NCI-H2196 (cell line): Measurements from ENCODE around the gene CCDC28A.
"Not testable (repeated sequence)": the region's sequence is repeated elsewhere in the genome, so short reads cannot be mapped to it uniquely, and the experiment has no call there.

Experiments
- DNase-seq: peaks from one replicate; lab custom pipeline; 2025; ENCODE audit not compliant: unreplicated experiment; lab: John Stamatoyannopoulos, UW

CCDC28A gene

DNA sequence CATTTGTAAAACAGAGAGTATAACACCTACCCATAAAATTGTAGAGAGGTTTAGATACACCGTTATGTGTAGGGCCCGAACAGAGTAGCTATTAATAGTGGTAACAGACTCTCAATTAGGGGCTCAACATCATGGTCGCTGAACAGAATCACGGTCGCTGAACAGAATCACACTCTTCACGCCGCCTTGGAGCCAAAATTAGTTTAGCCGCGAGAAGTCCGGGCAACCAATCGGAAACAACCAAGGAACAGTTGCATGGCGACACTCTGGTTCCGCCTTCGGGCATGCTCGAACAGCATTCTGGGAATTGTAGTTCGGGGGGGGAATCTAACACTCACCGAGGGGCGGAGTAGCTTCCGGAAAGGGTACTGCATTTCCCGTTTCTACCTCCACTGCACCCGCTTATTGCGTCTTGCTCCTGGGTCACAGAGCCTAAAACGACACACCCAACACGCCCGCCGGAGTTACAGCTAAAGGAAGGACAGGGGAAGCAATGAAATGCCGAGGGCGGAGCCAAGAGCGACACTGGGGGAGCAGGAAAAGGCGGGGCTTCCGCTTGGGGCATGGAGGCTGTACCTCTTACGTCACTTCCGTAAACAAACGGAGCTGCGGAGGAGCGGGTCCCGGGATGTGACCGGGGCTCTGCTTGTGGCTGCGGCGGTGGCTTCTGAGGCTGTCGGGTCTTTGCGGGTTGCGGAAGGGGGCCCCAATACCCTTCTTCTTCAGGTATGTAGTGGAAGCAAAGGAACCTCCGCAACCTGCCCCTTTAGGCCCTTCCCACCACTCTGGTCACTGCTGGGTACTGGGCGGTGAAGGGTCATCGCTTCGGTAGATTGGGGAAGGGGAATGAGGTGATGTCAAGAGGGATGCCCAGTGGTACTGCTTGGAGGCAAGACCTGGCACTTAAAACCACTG lies at the start of gene CCDC28A:
CCDC28A (plus strand) TSS at position 593 of the 915 bp plus-strand sequence. CDS start 2,352 bp downstream, outside the sequence.
- DNase-seq, result peak; percentile 96

DNA sequence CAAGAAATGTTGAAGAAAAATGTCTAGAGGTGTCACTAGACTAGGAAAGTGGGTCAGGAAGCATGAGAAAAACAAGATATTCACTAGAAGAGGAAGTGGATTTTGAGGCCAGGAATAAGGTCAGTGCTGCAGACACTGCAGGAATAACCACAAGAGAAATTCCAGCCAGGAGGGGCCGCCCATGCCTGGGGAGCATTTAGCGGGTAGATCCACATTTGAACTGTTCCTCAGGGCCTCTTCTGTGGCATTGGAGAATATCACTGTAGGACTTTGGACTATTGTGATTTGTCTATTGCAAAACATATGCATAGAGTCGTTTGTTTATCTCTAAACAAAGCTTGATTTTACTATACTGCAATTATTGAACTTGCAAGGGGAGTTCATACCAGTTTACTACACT lies 49.6 kb upstream of the CCDC28A start:
- no peak for DNase-seq

DNA sequence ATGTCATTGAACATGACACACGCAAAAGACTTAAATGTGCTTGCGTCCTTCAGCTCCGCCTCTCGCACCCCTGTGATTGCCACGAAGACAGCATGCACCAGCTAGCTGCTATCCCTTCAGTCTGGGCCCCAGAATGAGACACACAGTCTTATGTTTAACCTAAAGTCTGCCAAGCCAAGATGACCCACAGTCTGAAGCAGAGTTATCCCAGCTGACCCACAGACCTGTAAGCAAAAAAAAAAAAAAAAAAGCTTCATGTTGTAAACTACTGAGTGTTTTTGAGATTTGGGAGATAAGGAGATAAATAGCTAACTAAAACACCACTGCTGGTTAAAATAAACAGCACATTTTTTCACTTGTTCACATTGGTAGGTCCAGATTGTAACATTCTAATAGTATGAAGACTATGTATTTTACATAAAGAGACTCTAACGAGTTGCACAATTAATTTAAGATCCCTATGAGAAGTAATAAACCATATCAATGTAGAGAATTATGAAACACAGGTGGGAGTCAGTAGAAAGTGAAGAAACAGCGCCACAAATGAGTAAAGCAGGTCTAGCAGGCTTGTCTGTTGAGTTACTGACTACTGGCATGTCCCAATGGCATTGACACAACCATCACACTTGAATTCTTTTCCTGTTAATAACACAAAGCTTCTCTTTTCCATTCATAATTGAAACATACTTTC lies 47.4 kb upstream of the CCDC28A start:
- no peak for DNase-seq

DNA sequence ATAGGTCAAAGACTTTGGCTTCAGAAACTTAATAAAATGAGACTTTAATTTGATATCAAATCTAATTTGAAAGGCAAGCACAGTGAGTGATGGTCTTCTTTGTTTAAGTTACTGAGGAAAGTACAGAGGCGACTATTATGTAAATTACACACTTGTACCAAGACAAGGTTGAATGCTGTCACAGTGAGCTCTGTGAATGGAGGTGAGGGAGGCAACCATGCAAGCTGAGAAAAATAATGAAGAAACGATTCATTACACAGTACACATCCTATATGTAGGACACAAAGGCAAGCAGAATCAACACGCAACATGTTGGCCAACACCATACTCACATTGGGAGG lies 46.8 kb upstream of the CCDC28A start:
- no peak for DNase-seq

DNA sequence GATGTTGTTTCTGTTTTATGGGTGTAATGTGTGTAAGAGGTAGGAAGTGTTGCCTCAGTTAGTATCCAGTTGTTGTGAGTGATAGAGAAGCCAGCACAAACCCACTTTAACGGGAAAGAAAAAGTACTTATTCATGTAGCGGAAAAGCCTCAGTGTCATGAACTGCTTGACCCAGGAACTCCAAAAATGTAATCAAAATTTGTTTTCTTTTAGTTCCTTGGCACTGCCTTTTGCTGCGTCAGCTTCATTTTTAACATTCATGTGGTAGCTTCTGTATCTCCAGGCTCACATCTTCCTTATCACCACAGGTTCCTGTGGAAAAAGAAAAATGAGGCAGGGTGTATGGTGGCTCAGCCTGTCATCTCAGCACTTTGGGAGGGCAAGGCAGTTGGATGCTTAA lies 46.4 kb upstream of the CCDC28A start:
- no peak for DNase-seq

DNA sequence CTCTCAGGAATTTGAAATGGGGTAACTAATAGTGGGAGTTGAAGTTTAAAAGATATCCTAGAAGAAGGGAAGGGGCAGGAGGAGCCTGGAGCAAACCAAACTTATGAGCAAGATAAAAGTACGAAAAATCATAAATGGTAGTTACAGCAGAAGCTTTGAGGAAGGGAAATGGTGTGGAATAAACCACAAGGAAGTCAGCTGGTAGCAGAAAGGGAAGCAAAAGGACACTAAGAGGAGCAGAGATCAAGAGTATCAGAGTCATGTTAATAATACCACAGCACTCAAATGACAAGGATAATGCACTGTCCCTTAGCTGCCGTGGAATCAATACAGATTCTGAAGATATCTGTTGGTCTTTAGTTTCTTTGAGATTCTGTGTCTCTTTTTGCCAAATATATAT lies 44.9 kb upstream of the CCDC28A start:
- no peak for DNase-seq

DNA sequence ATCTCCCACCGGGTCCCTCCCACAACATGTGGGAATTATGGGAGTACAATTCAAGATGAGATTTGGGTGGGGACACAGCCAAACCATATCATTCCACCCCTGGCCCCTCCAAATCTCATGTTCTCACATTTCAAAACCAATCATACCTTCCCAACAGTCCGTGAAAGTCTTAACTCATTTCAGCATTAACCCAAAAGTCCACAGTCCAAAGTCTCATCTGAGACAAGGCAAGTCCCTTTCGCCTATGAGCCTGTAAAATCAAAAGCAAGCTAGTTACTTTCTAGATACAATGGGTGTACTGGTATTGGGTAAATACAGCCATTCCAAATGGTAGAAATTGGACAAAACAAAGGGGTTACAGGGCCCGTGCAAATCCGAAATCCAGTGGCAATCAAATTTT lies 43.5 kb upstream of the CCDC28A start:
- DNase-seq, result not testable (repeated sequence)

DNA sequence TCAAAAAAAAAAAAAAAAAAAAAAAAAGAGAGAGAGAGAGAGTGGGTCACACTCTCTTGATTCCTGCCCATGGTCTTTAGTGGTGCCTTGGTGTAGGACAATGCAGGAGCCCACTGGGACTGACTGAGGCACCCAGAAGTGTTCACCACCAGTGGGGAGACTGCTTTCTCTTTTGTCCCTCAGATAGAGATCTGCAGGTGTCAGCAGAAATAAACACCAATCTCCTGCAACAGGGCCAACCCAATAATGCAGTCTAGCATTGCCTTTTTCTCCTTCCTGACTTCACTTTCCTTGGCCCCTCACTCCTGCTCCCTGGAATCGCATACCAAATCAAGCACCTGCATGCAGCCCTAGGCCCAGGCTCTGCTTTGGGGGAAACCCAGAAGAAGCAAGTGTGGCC lies 39.0 kb upstream of the CCDC28A start:
- DNase-seq, result no peak

DNA sequence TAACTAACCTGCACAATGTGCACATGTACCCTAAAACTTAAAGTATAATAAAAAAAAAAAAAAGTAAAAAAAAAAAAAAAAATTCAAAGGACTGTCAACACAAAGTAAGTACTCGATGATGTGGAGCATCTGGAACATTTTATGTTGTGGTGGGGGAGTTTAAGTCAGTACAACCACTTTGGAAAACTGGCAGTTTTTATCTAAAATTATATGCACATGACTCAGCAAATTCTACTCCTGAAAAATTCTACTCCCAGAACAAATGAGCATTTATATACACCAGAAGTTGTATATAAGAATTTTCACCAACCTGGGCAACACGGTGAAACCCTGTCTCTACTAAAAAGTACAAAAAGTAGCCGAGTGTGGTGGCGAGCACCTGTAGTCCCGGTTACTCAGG lies 36.9 kb upstream of the CCDC28A start:
- DNase-seq, result no peak

DNA sequence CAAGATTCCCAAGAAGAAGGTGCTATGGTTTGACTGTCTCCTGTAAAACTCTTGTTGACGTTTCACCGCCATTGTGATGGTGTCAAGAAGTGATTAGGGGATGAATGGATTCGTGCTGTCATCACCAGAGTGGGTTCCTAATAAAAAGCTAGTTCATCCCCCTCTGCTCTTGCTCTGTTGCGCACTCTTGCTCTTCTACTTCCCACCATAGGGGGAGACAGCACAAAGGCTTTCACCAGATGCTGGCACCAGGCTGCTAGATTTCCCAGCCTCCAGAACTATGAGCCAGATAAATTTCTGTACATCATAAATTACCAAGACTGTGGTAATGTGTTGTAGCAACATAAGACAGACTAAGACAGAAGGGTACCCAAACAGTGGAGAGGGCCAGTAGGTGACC lies 21.6 kb upstream of the CCDC28A start:
- DNase-seq, result no peak

DNA sequence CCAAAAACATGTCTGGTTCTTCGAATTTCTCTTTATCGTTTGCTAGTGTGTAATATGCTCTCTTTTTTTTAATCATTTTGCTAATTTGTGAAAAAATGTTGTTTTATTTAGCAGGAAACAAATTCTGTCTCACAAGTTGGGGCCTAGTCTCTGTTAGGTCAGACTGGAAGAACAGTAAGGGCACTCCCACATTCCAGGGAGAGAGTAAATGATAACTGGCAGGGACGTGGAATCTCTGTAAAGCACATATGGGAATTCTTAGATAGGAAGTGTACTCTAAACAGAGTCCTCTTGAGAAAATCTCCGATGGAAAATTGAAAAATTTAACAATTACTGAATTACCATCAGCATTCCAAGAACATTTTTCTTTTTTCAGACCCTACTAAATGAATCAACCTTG lies 16.4 kb upstream of the CCDC28A start:
- DNase-seq, result no peak

DNA sequence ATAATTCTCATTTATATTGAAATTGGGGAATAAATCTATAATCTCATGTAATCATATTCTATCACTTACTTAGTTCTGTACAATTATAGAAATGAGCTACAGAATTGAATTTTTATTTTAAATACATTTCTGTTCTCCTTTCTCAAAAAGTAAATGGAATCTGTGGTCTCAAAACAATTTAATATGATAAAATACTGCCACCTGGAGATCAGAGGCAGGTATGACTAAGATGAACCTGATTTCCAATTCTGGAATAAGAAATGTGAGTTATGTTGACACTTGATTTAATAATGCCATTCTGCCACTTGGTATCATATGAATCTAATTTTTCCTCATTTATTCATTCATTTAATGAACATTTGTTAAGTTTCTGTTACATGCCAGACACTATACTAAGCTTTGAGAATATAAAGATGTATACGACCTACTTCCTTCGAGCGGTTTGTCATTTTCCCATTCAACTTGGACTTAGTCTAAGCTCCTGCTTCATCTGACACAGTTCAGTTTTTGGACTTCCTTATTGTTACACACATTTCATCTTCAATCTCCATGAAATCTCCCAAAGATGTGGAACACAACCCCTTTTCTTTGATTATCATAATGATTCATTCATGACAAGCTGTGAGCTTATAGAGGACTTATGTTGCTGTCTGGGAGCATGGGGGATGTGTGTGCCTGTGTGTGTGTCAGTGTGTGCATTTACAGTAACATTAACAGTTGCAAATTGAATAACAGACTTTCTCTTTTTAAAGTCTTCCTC lies 7.5 kb upstream of the CCDC28A start:
- peak; percentile 62 for DNase-seq

DNA sequence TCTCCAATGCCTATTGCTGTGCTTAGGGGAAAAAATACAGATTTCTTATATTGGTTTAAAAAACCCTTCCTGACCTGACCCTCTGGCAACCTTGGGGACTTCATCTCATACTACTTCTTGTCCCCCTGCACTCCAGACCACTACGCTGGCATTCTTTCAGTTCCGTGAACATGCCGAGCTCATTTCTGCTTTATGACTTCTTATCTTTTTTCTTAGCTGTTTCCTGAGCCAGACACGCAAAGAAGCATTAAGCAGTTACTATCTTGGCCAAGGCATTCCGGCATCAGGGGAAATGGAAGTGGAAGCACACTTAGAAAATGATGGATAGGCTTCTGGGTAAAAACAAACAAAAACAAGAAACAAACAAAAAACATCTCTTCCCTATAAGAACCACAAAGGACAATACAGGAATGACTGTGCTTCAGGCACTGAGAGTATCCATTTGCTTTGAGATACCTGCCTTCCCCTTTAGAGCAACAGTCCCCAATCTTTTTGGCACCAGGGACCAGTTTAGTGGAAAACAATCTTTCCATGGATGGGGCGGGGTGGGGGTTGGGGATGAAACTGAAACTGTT lies 4.4 kb upstream of the CCDC28A start:
- DNase-seq, result no peak

DNA sequence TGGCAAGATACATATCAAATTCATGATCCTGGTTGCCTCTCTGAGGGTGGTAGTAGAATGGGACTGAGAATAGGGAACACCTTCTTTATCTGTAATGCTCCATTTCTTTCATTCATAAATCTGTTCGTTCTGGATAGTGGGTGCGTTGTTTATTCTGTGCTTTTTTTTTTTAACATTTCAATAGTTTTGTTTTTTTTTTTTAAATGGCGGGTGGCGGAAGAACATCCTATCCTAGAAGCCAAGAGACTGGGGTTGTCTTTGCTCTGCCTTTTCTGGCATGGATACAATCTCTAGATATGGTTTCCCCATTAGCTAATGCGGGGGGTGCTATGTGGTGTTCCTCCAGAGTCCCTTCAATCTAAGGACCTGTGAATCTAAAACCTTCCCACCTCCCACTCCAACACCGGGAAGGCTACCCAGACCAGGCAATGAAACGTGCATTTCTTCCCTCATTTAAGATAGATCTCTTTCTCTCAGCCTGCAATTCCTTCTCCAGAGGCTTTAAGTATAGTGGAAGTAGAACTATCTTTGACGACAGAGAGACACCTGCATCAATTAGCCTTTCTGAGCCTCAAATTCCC lies 883 bp upstream of the CCDC28A start:
- peak; percentile 33 for DNase-seq

DNA sequence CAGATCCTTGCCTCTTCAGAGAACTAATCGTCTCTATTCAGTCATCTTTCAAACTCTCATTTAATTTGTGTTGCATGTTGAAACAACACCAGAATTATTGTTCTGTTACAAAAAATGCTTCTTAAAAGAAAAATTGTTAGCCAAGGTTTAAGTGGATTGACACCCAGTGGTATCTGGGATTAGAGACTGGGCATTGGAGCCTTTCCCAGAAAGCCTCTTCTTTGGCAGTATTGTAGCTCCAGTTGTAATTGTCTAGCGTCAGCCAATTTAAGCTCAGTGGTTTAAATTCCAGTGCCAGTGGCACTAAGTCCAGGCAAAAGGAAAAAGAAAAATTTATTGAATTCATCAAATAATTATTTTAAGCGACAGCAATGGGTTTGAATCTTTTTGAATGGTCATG lies 801 bp downstream of the CCDC28A start:
- no peak for DNase-seq

DNA sequence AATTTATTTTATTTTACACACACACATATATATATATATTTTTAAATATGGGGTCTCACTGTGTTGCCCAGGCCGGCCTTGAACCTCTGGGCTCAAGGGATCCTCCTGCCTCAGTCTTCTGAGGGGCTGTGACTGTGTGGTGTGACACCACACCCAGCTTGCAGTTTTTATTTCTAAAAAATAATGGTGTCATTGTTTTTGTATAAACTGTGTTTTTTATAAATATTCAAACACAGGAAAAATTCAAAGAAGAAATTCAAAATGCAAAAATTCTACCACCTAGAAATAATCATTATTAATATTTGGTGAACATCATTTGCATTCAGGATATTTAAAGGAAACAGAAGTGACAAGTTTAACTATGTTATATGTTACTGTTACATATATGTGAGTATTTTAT lies 3.1 kb downstream of the CCDC28A start:
- no peak for DNase-seq

DNA sequence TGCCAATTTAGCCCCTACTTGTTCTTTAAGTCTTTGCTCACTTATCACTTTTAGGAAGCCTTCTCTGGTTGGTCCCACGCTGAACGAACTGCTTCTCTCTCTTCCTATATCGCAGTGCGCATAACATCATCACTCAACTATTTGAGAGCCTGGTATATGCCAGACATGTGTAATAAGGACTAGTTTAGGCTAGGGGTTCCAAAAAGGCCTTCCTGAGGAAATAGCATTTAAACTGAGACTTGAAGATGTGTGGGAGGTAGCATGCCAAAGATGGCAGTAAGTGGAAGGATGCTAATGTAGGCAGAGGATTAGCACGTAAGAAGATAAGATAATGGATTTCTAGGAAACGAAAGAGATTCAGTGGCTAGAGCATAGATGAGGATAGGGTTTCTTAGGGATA lies 4.8 kb downstream of the CCDC28A start:
- DNase-seq, result no peak

DNA sequence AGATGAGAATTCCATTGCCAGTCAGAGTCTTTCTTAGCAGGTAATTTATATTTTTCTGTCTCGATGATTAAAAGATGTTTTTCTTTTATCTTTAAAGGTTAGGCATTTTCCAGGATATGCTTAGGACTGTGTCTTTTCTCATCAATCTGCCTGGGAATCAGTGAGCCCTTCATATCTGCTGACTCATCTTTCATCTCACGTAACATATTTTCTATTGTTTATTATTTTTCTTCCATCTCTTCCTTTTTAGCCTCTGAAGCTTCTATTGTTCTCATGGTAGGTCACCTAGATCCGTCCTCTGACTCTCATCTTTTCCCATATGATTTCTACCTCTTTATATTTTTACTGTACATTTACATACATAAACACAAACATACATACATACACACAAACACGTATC lies 8.7 kb downstream of the CCDC28A start:
- DNase-seq, result no peak

DNA sequence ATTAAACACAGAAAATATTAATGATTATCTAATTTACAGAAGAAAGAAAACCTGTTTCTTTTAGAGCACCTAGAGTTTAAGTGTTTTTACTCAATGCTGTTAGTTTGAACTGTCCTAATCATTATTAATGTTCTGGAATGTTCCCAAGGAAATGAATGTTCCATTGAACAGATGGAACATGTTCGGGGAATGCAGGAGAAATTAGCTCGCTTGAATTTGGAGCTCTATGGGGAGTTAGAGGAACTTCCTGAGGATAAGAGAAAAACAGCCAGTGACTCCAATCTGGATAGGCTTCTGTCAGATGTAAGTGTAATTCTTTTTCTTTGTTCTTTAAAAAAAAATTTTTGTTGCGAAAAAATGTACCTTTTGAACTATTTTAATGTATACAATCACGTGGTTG lies 11.5 kb downstream of the CCDC28A start:
- no peak for DNase-seq

DNA sequence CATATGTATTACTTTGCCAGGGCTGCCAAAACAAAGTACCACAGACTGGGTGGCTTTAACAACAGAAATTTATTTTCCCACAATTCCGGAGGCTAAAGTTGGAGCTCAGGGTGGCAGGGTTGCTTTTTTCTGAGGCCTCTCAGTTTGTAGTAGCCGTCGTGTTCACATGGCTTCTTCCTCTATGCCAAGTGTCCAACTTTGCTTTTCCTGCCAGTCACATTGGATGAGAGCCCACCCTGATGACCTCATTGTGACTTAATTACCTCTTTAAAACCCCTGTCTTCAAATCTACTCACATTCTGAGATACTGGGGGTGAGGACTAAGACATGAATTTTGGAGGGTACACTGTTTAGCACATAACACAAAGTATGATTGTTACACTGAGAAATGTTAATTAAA lies 12.4 kb downstream of the CCDC28A start:
- no peak for DNase-seq

DNA sequence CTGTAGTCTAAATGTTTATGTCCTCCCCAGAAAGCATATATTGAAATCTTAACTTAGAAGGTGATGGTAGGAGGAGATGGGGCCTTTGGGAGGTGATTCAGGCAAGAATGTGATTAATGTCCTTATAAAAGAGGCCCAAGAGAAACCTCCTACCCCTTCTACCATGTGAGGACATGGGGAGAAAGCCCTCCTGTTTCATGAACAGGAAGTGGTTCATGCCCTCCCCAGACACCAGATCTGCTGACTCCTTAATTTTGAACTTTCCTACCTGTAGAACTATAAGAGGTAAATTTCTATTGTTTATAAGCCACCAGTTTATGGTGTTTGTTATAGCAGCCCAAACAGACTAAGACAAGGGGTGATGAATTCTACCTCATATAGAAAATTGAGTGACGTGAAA lies 13.6 kb downstream of the CCDC28A start:
- no peak for DNase-seq
